Measurements from ENCODE around the gene RALGAPA2.

DNA sequence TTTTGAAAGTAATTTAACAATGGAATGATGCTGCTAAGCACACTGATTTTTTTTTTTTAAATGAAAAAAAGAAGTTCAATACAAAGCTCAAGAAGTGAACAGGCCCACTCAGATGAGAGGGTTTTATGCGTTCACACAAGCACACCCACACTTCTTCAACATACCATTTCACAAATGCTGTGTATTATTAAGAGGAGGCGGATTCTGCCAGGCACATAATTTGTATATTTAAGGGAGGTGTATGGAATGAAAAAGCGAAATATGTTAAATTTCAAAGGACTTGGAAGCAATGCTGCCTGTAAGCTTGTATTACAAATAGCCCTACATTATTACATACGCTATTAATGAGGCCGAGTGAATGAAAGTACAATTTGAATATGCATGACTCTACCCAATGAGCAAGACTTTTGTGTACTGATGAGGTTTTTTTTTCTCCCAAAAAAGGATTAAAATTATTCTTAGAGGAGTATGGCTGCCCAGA lies 220.6 kb downstream of the RALGAPA2 start:
- TF ChIP-seq, protein P1, sequence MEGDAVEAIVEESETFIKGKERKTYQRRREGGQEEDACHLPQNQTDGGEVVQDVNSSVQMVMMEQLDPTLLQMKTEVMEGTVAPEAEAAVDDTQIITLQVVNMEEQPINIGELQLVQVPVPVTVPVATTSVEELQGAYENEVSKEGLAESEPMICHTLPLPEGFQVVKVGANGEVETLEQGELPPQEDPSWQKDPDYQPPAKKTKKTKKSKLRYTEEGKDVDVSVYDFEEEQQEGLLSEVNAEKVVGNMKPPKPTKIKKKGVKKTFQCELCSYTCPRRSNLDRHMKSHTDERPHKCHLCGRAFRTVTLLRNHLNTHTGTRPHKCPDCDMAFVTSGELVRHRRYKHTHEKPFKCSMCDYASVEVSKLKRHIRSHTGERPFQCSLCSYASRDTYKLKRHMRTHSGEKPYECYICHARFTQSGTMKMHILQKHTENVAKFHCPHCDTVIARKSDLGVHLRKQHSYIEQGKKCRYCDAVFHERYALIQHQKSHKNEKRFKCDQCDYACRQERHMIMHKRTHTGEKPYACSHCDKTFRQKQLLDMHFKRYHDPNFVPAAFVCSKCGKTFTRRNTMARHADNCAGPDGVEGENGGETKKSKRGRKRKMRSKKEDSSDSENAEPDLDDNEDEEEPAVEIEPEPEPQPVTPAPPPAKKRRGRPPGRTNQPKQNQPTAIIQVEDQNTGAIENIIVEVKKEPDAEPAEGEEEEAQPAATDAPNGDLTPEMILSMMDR (IDR thresholded peaks at IDR 0.05) = no peak
- no peak for TF ChIP-seq ZFX (IDR thresholded peaks at IDR 0.05; ENCODE audit: borderline replicate concordance)
